Esophagus squamous epithelium (tissue), 4 donors: ENCODE results near the gene ERP44.
"Not testable (repeated sequence)": the region's sequence is repeated elsewhere in the genome, so short reads cannot be mapped to it uniquely, and the experiment has no call there.

Experiments
- POLR2A ChIP-seq, 4 donors: fragments of 450-650 bp; IDR thresholded peaks; one replicate each; pipeline ENCODE4 v1.6.1; 2017; ENCODE audit warnings: antibody characterized with exemption in 4 of 4, mild to moderate bottlenecking in 4 of 4, moderate library complexity in 3 of 4
- TF ChIP-seq, protein P1 (sequence below), 6 experiments: fragments of 450-650 bp in 4 of 6; fragments of 200-600 bp in 2 of 6; sonication (generic) in 2 of 6; IDR thresholded peaks; one replicate each; pipeline ENCODE4 v1.5.1; 2016 to 2019; ENCODE audit warnings: antibody characterized with exemption in 6 of 6, mild to moderate bottlenecking in 4 of 6, moderate library complexity in 4 of 6

GRCh38 chr9:100094411-100094810 is 4.4 kb downstream of the ERP44 start:
- TF ChIP-seq, protein P1, sequence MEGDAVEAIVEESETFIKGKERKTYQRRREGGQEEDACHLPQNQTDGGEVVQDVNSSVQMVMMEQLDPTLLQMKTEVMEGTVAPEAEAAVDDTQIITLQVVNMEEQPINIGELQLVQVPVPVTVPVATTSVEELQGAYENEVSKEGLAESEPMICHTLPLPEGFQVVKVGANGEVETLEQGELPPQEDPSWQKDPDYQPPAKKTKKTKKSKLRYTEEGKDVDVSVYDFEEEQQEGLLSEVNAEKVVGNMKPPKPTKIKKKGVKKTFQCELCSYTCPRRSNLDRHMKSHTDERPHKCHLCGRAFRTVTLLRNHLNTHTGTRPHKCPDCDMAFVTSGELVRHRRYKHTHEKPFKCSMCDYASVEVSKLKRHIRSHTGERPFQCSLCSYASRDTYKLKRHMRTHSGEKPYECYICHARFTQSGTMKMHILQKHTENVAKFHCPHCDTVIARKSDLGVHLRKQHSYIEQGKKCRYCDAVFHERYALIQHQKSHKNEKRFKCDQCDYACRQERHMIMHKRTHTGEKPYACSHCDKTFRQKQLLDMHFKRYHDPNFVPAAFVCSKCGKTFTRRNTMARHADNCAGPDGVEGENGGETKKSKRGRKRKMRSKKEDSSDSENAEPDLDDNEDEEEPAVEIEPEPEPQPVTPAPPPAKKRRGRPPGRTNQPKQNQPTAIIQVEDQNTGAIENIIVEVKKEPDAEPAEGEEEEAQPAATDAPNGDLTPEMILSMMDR (IDR thresholded peaks at IDR 0.05) = not testable (repeated sequence)
- TF ChIP-seq POLR2A (IDR thresholded peaks at IDR 0.05) = not testable (repeated sequence)
